HS-5 (cell line): ENCODE results near the gene SAMD9L.

Source experiments
- DNase-seq: peaks from one replicate; pipeline ENCODE4 v3.0.0-alpha.2; 2012; ENCODE audit warnings: low read depth

The SAMD9L gene

GRCh38 chr7:93148144-93148543 is at the start of gene SAMD9L:
Gene SAMD9L (minus strand): TSS chr7:93148385. CDS start chr7:93135971, 12,414 bp downstream.
- no peak for DNase-seq

GRCh38 chr7:93196336-93196735 is 48.2 kb upstream of the SAMD9L start:
- DNase-seq, result no peak

- peak; percentile 26 for DNase-seq
Observed at GRCh38 chr7:93194386-93194785, 46.2 kb upstream of the SAMD9L start.

- no peak for DNase-seq
Observed at GRCh38 chr7:93188870-93189634, 40.9 kb upstream of the SAMD9L start.

- DNase-seq, result peak; percentile 31
Observed at GRCh38 chr7:93185303-93186027, 37.3 kb upstream of the SAMD9L start.

GRCh38 chr7:93179173-93179572 is 31.0 kb upstream of the SAMD9L start:
- no peak for DNase-seq

- DNase-seq, result no peak
Observed at GRCh38 chr7:93178213-93178612, 30.0 kb upstream of the SAMD9L start.

- no peak for DNase-seq
Observed at GRCh38 chr7:93176992-93177580, 28.9 kb upstream of the SAMD9L start.

- no peak for DNase-seq
Observed at GRCh38 chr7:93175219-93175618, 27.0 kb upstream of the SAMD9L start.

- no peak for DNase-seq
Observed at GRCh38 chr7:93172683-93173082, 24.5 kb upstream of the SAMD9L start.

GRCh38 chr7:93171606-93172226 is 23.5 kb upstream of the SAMD9L start:
- no peak for DNase-seq

GRCh38 chr7:93165447-93165846 is 17.3 kb upstream of the SAMD9L start:
- DNase-seq, result no peak

- no peak for DNase-seq
Observed at GRCh38 chr7:93164766-93165165, 16.6 kb upstream of the SAMD9L start.

GRCh38 chr7:93161181-93161762 is 13.1 kb upstream of the SAMD9L start:
- DNase-seq, result no peak

- DNase-seq, result no peak
Observed at GRCh38 chr7:93160410-93160809, 12.2 kb upstream of the SAMD9L start.

- no peak for DNase-seq
Observed at GRCh38 chr7:93159490-93159889, 11.3 kb upstream of the SAMD9L start.

- no peak for DNase-seq
Observed at GRCh38 chr7:93156884-93157283, 8.7 kb upstream of the SAMD9L start.

GRCh38 chr7:93150200-93150835 is 2.1 kb upstream of the SAMD9L start:
- no peak for DNase-seq

GRCh38 chr7:93148727-93149126 is 542 bp upstream of the SAMD9L start:
- DNase-seq, result no peak

GRCh38 chr7:93147363-93147762 is 822 bp downstream of the SAMD9L start:
- no peak for DNase-seq

- no peak for DNase-seq
Observed at GRCh38 chr7:93146472-93147141, 1.6 kb downstream of the SAMD9L start.
